Measurements from ENCODE around the gene FEN1. TPM values are rescaled to one million over a fixed set of nuclear protein-coding genes. Genes with fewer than 3 reads are reported as not detected.
A peak's percentile ranks its signal among the peaks of the same experiment; 100 is the strongest.

FEN1 gene
- total and polyA plus RNA-seq, 2 of the 13 experiments (the other 11 are each of a cell fraction or from before 2014, with no cell fraction given), result 12.4 to 102 TPM

DNA sequence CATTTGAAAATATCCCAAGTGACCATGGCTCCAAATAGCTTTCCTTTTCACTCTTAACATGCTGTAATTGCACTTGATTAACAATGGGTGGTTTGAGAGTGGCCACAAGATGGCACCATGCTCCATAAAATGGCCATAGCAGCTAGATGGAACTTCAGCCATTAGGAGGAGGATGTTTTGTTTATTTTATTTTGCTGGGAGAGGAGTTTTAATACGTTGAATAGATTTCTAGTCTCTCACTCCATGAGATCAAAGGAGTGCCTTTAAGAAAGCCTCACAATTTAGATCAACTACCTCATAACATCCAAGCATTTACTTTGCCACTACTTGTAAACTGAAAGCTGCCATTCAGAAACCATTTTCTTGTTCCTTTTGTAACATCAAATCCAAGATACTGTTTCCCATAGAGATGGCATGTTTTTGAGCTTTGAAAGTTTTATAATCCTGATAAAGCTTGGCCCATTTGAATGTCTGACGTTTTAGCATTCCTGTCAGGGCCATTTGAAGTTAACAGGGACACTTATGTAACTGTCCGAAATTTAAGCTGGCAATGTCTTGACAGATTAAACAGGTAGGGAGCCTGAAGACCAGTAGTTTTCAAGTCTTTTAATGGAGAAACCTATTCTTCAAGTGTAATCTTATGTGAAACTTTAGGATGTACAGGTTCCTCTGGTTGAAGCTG lies 4.7 kb downstream of the FEN1 start (continued):
- TF ChIP-seq, protein P1, sequence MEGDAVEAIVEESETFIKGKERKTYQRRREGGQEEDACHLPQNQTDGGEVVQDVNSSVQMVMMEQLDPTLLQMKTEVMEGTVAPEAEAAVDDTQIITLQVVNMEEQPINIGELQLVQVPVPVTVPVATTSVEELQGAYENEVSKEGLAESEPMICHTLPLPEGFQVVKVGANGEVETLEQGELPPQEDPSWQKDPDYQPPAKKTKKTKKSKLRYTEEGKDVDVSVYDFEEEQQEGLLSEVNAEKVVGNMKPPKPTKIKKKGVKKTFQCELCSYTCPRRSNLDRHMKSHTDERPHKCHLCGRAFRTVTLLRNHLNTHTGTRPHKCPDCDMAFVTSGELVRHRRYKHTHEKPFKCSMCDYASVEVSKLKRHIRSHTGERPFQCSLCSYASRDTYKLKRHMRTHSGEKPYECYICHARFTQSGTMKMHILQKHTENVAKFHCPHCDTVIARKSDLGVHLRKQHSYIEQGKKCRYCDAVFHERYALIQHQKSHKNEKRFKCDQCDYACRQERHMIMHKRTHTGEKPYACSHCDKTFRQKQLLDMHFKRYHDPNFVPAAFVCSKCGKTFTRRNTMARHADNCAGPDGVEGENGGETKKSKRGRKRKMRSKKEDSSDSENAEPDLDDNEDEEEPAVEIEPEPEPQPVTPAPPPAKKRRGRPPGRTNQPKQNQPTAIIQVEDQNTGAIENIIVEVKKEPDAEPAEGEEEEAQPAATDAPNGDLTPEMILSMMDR (CRISPR knock-in tag; IDR thresholded peaks at IDR 0.05), result peak; percentile 87
- TF ChIP-seq, protein P2, sequence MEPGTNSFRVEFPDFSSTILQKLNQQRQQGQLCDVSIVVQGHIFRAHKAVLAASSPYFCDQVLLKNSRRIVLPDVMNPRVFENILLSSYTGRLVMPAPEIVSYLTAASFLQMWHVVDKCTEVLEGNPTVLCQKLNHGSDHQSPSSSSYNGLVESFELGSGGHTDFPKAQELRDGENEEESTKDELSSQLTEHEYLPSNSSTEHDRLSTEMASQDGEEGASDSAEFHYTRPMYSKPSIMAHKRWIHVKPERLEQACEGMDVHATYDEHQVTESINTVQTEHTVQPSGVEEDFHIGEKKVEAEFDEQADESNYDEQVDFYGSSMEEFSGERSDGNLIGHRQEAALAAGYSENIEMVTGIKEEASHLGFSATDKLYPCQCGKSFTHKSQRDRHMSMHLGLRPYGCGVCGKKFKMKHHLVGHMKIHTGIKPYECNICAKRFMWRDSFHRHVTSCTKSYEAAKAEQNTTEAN (CRISPR knock-in tag; conservative IDR thresholded peaks at IDR 0.05), result no peak
- TF ChIP-seq, protein P3, sequence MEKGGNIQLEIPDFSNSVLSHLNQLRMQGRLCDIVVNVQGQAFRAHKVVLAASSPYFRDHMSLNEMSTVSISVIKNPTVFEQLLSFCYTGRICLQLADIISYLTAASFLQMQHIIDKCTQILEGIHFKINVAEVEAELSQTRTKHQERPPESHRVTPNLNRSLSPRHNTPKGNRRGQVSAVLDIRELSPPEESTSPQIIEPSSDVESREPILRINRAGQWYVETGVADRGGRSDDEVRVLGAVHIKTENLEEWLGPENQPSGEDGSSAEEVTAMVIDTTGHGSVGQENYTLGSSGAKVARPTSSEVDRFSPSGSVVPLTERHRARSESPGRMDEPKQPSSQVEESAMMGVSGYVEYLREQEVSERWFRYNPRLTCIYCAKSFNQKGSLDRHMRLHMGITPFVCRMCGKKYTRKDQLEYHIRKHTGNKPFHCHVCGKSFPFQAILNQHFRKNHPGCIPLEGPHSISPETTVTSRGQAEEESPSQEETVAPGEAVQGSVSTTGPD (CRISPR knock-in tag; IDR thresholded peaks at IDR 0.05), result no peak
- TF ChIP-seq SYNCRIP (IDR thresholded peaks at IDR 0.05; ENCODE audit: insufficient read depth, low read depth, low read length), result no peak
- TF ChIP-seq FOXJ3 (CRISPR knock-in tag; IDR thresholded peaks at IDR 0.05; ENCODE audit: borderline replicate concordance), result peak; percentile 28; the same call in 1 of the 2 replicates
- TF ChIP-seq, protein P4, sequence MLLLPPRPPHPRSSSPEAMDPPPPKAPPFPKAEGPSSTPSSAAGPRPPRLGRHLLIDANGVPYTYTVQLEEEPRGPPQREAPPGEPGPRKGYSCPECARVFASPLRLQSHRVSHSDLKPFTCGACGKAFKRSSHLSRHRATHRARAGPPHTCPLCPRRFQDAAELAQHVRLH (CRISPR knock-in tag; IDR thresholded peaks at IDR 0.05; ENCODE audit: borderline replicate concordance, low read depth), result no peak
- TF ChIP-seq, protein P5, sequence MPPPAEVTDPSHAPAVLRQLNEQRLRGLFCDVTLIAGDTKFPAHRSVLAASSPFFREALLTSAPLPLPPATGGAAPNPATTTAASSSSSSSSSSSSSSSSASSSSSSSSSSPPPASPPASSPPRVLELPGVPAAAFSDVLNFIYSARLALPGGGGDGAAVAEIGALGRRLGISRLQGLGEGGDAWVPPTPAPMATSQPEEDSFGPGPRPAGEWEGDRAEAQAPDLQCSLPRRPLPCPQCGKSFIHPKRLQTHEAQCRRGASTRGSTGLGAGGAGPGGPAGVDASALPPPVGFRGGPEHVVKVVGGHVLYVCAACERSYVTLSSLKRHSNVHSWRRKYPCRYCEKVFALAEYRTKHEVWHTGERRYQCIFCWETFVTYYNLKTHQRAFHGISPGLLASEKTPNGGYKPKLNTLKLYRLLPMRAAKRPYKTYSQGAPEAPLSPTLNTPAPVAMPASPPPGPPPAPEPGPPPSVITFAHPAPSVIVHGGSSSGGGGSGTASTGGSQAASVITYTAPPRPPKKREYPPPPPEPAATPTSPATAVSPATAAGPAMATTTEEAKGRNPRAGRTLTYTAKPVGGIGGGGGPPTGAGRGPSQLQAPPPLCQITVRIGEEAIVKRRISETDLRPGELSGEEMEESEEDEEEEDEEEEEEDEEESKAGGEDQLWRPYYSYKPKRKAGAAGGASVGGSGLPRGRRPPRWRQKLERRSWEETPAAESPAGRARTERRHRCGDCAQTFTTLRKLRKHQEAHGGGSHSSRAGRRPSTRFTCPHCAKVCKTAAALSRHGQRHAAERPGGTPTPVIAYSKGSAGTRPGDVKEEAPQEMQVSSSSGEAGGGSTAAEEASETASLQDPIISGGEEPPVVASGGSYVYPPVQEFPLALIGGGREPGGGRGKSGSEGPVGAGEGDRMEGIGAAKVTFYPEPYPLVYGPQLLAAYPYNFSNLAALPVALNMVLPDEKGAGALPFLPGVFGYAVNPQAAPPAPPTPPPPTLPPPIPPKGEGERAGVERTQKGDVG (CRISPR knock-in tag; IDR thresholded peaks at IDR 0.05; ENCODE audit: borderline replicate concordance), result no peak
- TF ChIP-seq, protein P6, sequence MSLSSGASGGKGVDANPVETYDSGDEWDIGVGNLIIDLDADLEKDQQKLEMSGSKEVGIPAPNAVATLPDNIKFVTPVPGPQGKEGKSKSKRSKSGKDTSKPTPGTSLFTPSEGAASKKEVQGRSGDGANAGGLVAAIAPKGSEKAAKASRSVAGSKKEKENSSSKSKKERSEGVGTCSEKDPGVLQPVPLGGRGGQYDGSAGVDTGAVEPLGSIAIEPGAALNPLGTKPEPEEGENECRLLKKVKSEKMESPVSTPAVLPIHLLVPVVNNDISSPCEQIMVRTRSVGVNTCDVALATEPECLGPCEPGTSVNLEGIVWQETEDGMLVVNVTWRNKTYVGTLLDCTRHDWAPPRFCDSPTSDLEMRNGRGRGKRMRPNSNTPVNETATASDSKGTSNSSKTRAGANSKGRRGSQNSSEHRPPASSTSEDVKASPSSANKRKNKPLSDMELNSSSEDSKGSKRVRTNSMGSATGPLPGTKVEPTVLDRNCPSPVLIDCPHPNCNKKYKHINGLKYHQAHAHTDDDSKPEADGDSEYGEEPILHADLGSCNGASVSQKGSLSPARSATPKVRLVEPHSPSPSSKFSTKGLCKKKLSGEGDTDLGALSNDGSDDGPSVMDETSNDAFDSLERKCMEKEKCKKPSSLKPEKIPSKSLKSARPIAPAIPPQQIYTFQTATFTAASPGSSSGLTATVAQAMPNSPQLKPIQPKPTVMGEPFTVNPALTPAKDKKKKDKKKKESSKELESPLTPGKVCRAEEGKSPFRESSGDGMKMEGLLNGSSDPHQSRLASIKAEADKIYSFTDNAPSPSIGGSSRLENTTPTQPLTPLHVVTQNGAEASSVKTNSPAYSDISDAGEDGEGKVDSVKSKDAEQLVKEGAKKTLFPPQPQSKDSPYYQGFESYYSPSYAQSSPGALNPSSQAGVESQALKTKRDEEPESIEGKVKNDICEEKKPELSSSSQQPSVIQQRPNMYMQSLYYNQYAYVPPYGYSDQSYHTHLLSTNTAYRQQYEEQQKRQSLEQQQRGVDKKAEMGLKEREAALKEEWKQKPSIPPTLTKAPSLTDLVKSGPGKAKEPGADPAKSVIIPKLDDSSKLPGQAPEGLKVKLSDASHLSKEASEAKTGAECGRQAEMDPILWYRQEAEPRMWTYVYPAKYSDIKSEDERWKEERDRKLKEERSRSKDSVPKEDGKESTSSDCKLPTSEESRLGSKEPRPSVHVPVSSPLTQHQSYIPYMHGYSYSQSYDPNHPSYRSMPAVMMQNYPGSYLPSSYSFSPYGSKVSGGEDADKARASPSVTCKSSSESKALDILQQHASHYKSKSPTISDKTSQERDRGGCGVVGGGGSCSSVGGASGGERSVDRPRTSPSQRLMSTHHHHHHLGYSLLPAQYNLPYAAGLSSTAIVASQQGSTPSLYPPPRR (CRISPR knock-in tag; IDR thresholded peaks at IDR 0.05; ENCODE audit: borderline replicate concordance), result no peak
- TF ChIP-seq, protein P7, sequence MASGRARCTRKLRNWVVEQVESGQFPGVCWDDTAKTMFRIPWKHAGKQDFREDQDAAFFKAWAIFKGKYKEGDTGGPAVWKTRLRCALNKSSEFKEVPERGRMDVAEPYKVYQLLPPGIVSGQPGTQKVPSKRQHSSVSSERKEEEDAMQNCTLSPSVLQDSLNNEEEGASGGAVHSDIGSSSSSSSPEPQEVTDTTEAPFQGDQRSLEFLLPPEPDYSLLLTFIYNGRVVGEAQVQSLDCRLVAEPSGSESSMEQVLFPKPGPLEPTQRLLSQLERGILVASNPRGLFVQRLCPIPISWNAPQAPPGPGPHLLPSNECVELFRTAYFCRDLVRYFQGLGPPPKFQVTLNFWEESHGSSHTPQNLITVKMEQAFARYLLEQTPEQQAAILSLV (CRISPR knock-in tag; IDR thresholded peaks at IDR 0.05; ENCODE audit: borderline replicate concordance), result no peak
- TF ChIP-seq RNF2 (conservative IDR thresholded peaks at IDR 0.05; ENCODE audit: low read depth), result no peak
- TF ChIP-seq HNRNPL (IDR thresholded peaks at IDR 0.05; ENCODE audit: low read depth, low read length), result no peak
